Activated CD8-positive, alpha-beta T cell treated with anti-CD3 and anti-CD28 coated beads for 36 hours (primary cell): ENCODE results near the gene FAM131C. TPM values are rescaled to one million over a fixed set of nuclear protein-coding genes. Genes with fewer than 3 reads are reported as not detected.

Source experiments
- ATAC-seq: fragments of 200-7000 bp; cut with Tn5 transposase; one replicate; pipeline ENCODE4 v1.10.0; 2021; ENCODE audit warnings: mild to moderate bottlenecking, moderate library complexity
- CTCF ChIA-PET: fragments of 350-600 bp; sonication (Branson Sonifier 250); formaldehyde crosslinking; loops from one replicate; lab custom pipeline; 2021; ENCODE audit warnings: antibody characterized with exemption; lab: Charles Lee
- POLR2A ChIA-PET: fragments of 350-600 bp; sonication (Branson Sonifier 250); formaldehyde crosslinking; loops from one replicate; lab custom pipeline; 2021; ENCODE audit warnings: antibody characterized with exemption; lab: Charles Lee
- DNase-seq: peaks from one replicate; pipeline ENCODE4 v3.0.0-alpha.2; 2020
- H3K27ac Mint-ChIP-seq: one replicate; pipeline ENCODE4 v1.8.0; 2021; ENCODE audit warnings: mild to moderate bottlenecking, mixed read lengths
- H3K27me3 Mint-ChIP-seq: one replicate; pipeline ENCODE4 v1.8.0; 2021; ENCODE audit warnings: mixed read lengths
- H3K36me3 Mint-ChIP-seq: one replicate; pipeline ENCODE4 v1.8.0; 2021; ENCODE audit warnings: low read depth, mixed read lengths
- H3K4me1 Mint-ChIP-seq: one replicate; pipeline ENCODE4 v1.8.0; 2021; ENCODE audit warnings: low read depth, mixed read lengths
- H3K4me3 Mint-ChIP-seq: one replicate; pipeline ENCODE4 v1.8.0; 2021; ENCODE audit warnings: mild to moderate bottlenecking, moderate library complexity, mixed read lengths
- H3K9me3 Mint-ChIP-seq: one replicate; pipeline ENCODE4 v1.8.0; 2021; ENCODE audit warnings: mixed read lengths
- CTCF ChIP-seq: fragments of 200-600 bp; IDR thresholded peaks from one replicate; pipeline ENCODE4 v1.8.0; 2022; ENCODE audit warnings: antibody characterized with exemption, mild to moderate bottlenecking
- intact Hi-C: fragments of 100-400 bp; cut with micrococcal nuclease; formaldehyde crosslinking; loops from one replicate; pipeline ENCODE4 v1.10.0; 2022
- total RNA-seq, 2 experiments: library from RNA; stranded (reverse); gene quantifications; one replicate each; pipeline ENCODE4 v1.2.3, GENCODE V29; 2021

Gene FAM131C
- total RNA-seq, 2 experiments from 2014 or later: 0.70 to 0.87 TPM

GRCh38 chr1:16092097-16092922 is 18.9 kb upstream of the FAM131C start:
- intact Hi-C loops: no loop called here
- peaks cover 4% of the 10 kb centered on the region for H3K27me3 Mint-ChIP-seq
- ChIA-PET CTCF (interaction anchor here (2.1 to 4.2 kb wide), 2 partner anchors 10 to 14 kb away, joined by 10 to 11 read pairs; no protein-coding TSS in a partner anchor), POLR2A (no interaction called here)
- no peaks in the 10 kb centered on the region for H3K36me3 Mint-ChIP-seq
- H3K9me3 Mint-ChIP-seq: no peaks in the 10 kb centered on the region
- TF ChIP-seq CTCF: no peak
- no peak for ATAC-seq
- DNase-seq: no peak
- no peaks in the 10 kb centered on the region for H3K4me1 Mint-ChIP-seq
- no peak overlapping the region for H3K27ac Mint-ChIP-seq
- no peak overlapping the region for H3K4me3 Mint-ChIP-seq

- CTCF ChIA-PET: interaction anchor here (2.1 to 4.2 kb wide), 2 partner anchors 9 to 13 kb away, joined by 10 to 11 read pairs; no protein-coding TSS in a partner anchor
These were observed 17.8 kb upstream of the FAM131C start for GRCh38 chr1:16091296-16091695.

GRCh38 chr1:16090076-16090826 is 16.8 kb upstream of the FAM131C start:
- Mint-ChIP-seq H3K4me1 (no peaks in the 10 kb centered on the region), H3K27me3 (no peaks in the 10 kb centered on the region), H3K36me3 (no peaks in the 10 kb centered on the region), H3K27ac (no peak overlapping the region), H3K9me3 (no peaks in the 10 kb centered on the region), H3K4me3 (no peak overlapping the region)
- no peak for TF ChIP-seq CTCF
- ATAC-seq: no peak
- intact Hi-C loops: no loop called here
- no peak for DNase-seq
- ChIA-PET POLR2A (no interaction called here), CTCF (interaction anchor here (1.1 to 4.2 kb wide), 2 partner anchors 12 to 98 kb away, joined by 3 to 10 read pairs; no protein-coding TSS in a partner anchor)

More at GRCh38 chr1:16091296-16091695, 17.8 kb upstream of the FAM131C start:
- DNase-seq: no peak
- TF ChIP-seq CTCF: no peak
- ATAC-seq: no peak
- Mint-ChIP-seq H3K27ac (no peak overlapping the region), H3K4me1 (no peaks in the 10 kb centered on the region), H3K27me3 (peaks cover under 1% of the 10 kb centered on the region), H3K36me3 (no peaks in the 10 kb centered on the region), H3K9me3 (no peaks in the 10 kb centered on the region), H3K4me3 (no peak overlapping the region)
- POLR2A ChIA-PET: no interaction called here
- intact Hi-C loops: no loop called here

GRCh38 chr1:16088996-16089395 is 15.5 kb upstream of the FAM131C start:
- ATAC-seq: no peak
- Mint-ChIP-seq H3K27ac (no peak overlapping the region), H3K27me3 (no peaks in the 10 kb centered on the region), H3K4me3 (no peak overlapping the region), H3K9me3 (no peaks in the 10 kb centered on the region), H3K36me3 (no peaks in the 10 kb centered on the region), H3K4me1 (no peaks in the 10 kb centered on the region)
- TF ChIP-seq CTCF: no peak
- no peak for DNase-seq
- ChIA-PET CTCF (interaction anchor here (1.1 kb wide), 1 partner anchor 99 kb away, joined by 3 read pairs; no protein-coding TSS in a partner anchor), POLR2A (no interaction called here)
- intact Hi-C loops: no loop called here
